MCF 10A (cell line): ENCODE data around the gene SH2D4B. TPM values are rescaled to one million over a fixed set of nuclear protein-coding genes. Genes with fewer than 3 reads are reported as not detected.

Source experiments
- BruUV-seq: library from RNA; stranded (reverse); fragments of 400-500 nt; replicated peaks from 2 replicates; lab custom pipeline; 2021; lab: Mats Ljungman, UMichigan
- CTCF ChIA-PET: fragments of 300-600 bp; sonication (Branson Sonifier 250); formaldehyde crosslinking; extraction: SDS; loops from one replicate; lab custom pipeline; 2021; ENCODE audit warnings: antibody characterized with exemption, inconsistent platforms; lab: Yijun Ruan, JAX
- POLR2A ChIA-PET: fragments of 300-600, 350-650 bp; sonication (Branson Sonifier 250); formaldehyde crosslinking; extraction: SDS; loops from one replicate; lab custom pipeline; 2020; ENCODE audit warnings: antibody characterized with exemption, inconsistent platforms; lab: Yijun Ruan, JAX
- DNase-seq: peaks from one replicate; pipeline ENCODE4 v3.0.0-alpha.2; 2018; ENCODE audit not compliant: unreplicated experiment
- H3K27ac Mint-ChIP-seq: one replicate; pipeline ENCODE4 v1.8.0; 2022; ENCODE audit warnings: mild to moderate bottlenecking, low read depth, mixed read lengths; ENCODE audit not compliant: unreplicated experiment
- H3K27me3 Mint-ChIP-seq: one replicate; pipeline ENCODE4 v1.8.0; 2022; ENCODE audit warnings: mixed read lengths; ENCODE audit not compliant: insufficient read depth, unreplicated experiment
- H3K36me3 Mint-ChIP-seq: one replicate; pipeline ENCODE4 v1.8.0; 2022; ENCODE audit warnings: mild to moderate bottlenecking, moderate library complexity, mixed read lengths; ENCODE audit not compliant: insufficient read depth, unreplicated experiment
- H3K4me1 Mint-ChIP-seq: one replicate; pipeline ENCODE4 v1.8.0; 2022; ENCODE audit warnings: mixed read lengths; ENCODE audit not compliant: insufficient read depth, unreplicated experiment
- H3K4me3 Mint-ChIP-seq: one replicate; pipeline ENCODE4 v1.8.0; 2022; ENCODE audit warnings: mild to moderate bottlenecking, moderate library complexity, mixed read lengths; ENCODE audit not compliant: unreplicated experiment
- H3K9me3 Mint-ChIP-seq: one replicate; pipeline ENCODE4 v1.8.0; 2022; ENCODE audit warnings: mixed read lengths; ENCODE audit not compliant: unreplicated experiment
- CTCF ChIP-seq: fragments of 200-600 bp; IDR thresholded peaks from one replicate; pipeline ENCODE4 v1.8.0; 2022; ENCODE audit warnings: antibody characterized with exemption, mild to moderate bottlenecking; ENCODE audit not compliant: unreplicated experiment
- intact Hi-C: fragments of 100-400 bp; cut with micrococcal nuclease; formaldehyde crosslinking; loops from 2 replicates; pipeline ENCODE4 v1.14.1; 2022
- total RNA-seq: library from RNA; stranded (reverse); gene quantifications from 2 replicates; pipeline ENCODE4 v1.2.3, GENCODE V29; 2022

The SH2D4B gene
- total RNA-seq, 1 experiment from 2014 or later = not detected

- intact Hi-C loops = loop anchor here (5.0 kb wide), 1 partner anchor 123 kb away; no protein-coding TSS in a partner anchor
- no peak for TF ChIP-seq CTCF
These were observed 1.8 kb downstream of the SH2D4B start for GRCh38 chr10:80539421-80540031.

GRCh38 chr10:80540136-80540535 lies 2.4 kb downstream of the SH2D4B start:
- ChIA-PET POLR2A (no interaction called here), CTCF (interaction anchor here (0.6 to 1.1 kb wide), 3 partner anchors 9 to 384 kb away, joined by 3 read pairs; no protein-coding TSS in a partner anchor)
- intact Hi-C loops = no loop called here
- DNase-seq = no peak
- peaks cover 16% of the 10 kb centered on the region for H3K4me1 Mint-ChIP-seq
- H3K27me3 Mint-ChIP-seq = peaks cover 9% of the 10 kb centered on the region
- H3K36me3 Mint-ChIP-seq = peaks cover 6% of the 10 kb centered on the region
- no peak overlapping the region for H3K27ac Mint-ChIP-seq
- H3K4me3 Mint-ChIP-seq = no peak overlapping the region
- no peak for TF ChIP-seq CTCF
- no TSS peak for BruUV-seq
- no peaks in the 10 kb centered on the region for H3K9me3 Mint-ChIP-seq

More at GRCh38 chr10:80539421-80540031, 1.8 kb downstream of the SH2D4B start:
- no TSS peak for BruUV-seq
- CTCF ChIA-PET = interaction anchor here (0.6 to 1.1 kb wide), 3 partner anchors 10 to 385 kb away, joined by 3 read pairs; no protein-coding TSS in a partner anchor
- peaks cover 16% of the 10 kb centered on the region for H3K4me1 Mint-ChIP-seq
- no peak overlapping the region for H3K27ac Mint-ChIP-seq
- peaks cover 6% of the 10 kb centered on the region for H3K36me3 Mint-ChIP-seq
- H3K27me3 Mint-ChIP-seq = peaks cover 3% of the 10 kb centered on the region
- no peak for DNase-seq
- H3K9me3 Mint-ChIP-seq = no peaks in the 10 kb centered on the region
- POLR2A ChIA-PET = no interaction called here
- H3K4me3 Mint-ChIP-seq = no peak overlapping the region

GRCh38 chr10:80540618-80540980 lies 2.9 kb downstream of the SH2D4B start:
- Mint-ChIP-seq H3K36me3 (peaks cover 6% of the 10 kb centered on the region), H3K27ac (no peak overlapping the region)

More at GRCh38 chr10:80540618-80540980, 2.9 kb downstream of the SH2D4B start:
- no TSS peak for BruUV-seq
- intact Hi-C loops = no loop called here
- TF ChIP-seq CTCF = no peak
- Mint-ChIP-seq H3K4me3 (no peak overlapping the region), H3K9me3 (no peaks in the 10 kb centered on the region), H3K27me3 (peaks cover 14% of the 10 kb centered on the region), H3K4me1 (peaks cover 16% of the 10 kb centered on the region)
- DNase-seq = no peak
- CTCF ChIA-PET = interaction anchor here (0.9 to 1.1 kb wide), 2 partner anchors 9 to 144 kb away, joined by 3 read pairs; no protein-coding TSS in a partner anchor
- POLR2A ChIA-PET = no interaction called here
